ENCODE results near the gene FRY. TPM values are rescaled to one million over a fixed set of nuclear protein-coding genes. Genes with fewer than 3 reads are reported as not detected.

Gene FRY
- polyA plus RNA-seq, 10 donors = 36.0 to 56.3 (median 45.9) TPM

DNA sequence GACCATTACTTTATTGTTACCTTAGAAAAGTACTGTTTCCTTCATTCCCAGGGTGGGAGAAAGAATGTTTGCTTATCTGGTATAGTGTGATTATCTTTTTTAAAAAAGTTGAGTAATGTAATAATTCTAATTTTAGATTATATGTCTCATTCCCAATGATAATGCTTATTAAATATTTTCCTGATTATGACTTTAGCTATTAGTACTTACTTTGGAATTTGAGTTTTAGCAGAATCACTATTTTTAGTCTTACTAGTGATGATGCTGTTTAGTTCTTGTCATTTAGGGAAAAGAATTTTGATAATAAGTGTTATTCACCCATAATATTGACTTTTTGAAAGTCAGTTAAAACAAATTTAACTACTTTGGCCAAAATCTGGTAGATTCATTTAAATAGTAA lies 95.2 kb downstream of the FRY start:
- DNase-seq = no peak

- no peak for DNase-seq
These were observed 96.1 kb downstream of the FRY start for GRCh38 chr13:32127691-32128090.

DNA sequence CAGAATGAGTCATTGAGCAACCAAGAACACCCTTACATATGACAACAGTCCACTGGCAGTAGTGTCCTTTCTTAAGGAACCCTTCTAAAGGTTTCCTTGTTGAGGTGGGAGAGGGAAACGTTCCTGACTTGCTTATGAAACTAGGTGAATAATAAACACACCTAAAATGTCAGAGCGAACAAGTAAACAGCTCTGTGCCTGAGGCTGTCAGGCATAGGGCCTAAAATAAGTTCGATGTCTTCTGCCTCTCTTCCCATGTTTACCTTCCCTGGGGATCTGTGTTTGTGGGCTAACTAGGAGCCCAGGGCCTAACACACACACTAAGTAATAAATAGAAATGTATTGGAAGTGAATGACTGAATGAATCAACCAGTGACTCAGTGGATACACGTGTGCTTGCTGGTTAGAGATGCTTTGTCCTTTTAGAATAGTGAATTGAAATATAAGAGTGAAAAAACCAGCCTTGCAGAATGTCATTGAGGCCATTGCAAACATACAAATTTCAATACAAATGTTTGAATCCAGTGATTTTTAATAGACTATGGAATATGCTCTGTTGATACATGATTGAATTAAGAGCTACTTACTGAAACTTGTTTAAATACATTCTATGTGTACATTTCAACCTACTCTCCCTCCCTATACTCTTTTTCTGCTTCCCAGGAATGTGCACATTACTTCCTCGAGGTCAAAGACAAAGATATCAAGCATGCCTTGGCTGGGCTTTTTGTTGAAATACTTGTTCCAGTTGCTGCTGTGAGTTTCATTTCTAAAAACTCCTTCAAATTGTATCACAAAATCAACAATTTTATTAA lies 102.9 kb downstream of the FRY start:
- DNase-seq = no peak

- DNase-seq = no peak
These were observed 103.4 kb downstream of the FRY start for GRCh38 chr13:32135056-32135390.

DNA sequence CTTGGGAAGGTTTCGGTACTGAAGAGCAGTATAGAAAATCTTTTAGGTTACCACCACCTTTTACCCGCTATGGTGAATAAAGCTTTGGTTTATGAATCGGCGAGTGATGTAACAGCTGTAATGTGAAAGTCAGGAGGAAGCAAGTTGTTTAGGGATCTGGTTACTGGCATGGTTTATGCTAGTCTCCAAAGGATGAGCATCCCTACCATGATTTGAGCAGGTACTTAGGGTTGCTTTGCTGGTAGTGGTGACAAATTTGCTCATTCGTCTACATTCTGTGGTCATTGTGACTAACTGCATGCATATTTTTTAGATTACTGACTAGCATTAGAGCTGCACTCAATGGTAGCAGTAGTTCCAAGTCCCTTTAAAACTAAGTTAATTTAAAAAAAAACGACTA lies 104.1 kb downstream of the FRY start:
- peak in 1 of 3 donors; percentile 63 for DNase-seq

DNA sequence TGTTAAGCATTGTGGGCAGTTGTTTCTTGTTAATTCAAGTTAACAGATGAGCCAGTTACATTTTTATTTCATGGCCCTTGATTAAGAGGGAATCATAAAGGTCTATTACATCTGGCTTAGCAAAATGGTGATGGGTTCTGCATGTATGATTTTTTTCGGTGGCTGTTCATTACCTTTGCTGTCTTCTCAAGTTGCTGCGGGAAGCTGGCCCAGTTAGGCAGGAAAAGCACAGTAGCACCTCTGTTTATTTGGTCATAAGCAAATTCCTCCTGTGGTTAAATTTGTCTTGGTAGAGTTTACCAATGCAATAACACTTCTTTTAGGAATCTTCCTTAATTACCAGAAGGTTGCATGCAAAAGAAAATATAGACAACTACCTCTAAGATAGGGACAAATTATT lies 104.5 kb downstream of the FRY start:
- DNase-seq = no peak

DNA sequence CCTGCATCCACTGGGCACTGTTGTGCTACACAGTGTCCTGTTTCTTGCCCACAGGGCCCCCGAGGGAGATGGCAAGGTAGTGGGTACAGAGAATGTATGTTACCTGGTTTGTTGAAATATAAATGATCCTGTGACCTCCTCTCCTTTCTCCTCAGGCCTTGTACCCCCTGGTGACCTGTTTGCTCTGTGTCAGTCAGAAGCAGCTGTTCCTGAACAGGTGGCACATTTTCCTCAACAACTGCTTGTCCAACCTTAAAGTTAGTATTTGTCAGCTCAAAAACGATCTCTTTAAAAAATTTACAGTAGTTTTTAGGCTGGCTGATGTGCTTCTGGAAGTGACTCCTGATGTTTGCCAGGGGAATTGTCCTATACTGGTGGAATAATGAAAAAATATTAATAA lies 105.1 kb downstream of the FRY start:
- DNase-seq = no peak

GRCh38 chr13:32139251-32139650 lies 107.7 kb downstream of the FRY start:
- no peak for DNase-seq

DNA sequence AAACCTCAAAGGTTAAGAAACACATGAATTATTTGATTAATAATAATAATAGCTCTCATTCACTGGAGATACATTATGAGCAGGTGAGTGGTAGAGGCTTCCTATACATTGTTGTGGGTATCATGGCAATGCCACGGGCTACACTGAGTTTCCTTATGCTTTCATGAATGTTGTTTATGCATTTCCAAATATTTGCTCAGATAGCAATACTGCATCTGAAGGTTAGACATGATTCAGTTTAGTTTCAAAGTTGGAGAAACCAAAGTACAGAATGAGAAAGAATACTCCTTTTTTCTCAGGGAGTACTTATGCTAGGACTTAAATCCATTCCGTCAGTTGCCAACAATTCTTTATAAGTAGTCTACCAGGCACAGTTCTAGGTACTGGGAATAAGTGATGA lies 108.5 kb downstream of the FRY start:
- no peak for DNase-seq

DNA sequence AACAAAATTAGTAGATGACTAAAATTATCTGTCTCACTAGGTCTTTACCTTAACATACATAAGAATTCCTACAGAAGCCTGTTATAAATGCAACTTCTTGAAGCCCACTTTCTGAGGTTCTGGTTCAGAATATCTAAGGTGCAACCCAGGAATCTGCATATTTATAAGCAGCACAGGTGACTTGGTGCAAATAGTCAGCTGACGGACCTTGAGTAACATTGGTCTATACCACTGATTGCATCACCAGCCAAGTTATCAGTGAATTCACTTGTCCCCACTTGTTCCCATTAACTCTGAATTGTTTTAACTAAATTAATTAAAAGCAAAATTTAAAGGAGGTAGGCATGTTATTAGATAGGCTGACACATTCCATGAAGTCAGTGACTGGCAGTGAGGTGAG lies 109.9 kb downstream of the FRY start:
- no peak for DNase-seq

DNA sequence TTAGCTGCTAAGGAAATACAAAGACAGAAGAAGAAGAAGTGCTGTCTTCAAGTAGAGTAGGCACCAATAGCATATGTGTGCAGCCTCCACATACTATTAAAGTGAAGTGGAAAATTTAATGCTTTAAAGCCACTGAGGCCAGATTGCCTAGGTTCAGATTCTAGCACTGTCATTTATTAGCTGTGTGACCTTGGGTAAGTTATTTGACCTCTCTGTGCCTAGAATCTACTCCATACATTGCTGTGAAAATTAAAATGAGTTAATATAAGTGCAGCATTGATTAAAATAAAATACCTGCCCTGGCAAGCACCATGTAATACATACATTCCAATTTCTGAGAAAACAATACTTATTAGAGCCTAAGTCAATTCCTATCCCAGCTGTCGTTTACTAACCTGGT lies 110.5 kb downstream of the FRY start:
- DNase-seq = no peak

DNA sequence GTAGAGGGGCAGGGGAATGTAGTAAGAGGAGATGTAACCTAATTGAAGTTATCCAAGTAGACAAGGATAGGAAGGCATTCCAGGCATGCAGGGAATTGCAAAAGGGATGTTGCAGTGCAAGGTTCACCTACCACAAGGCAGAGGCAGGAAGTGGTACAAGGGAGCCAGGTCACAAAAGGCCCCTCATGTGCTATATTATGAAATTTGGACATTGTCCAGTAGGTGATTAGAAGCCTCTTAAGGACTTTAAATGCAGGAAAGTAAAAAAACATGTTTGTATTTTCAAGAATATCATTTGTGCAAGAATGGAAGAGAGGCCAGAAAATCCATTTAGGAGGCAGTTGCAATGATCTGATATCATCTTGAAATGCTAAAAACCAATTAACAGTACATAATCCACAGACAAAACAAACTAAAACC lies 111.4 kb downstream of the FRY start:
- DNase-seq = no peak

DNA sequence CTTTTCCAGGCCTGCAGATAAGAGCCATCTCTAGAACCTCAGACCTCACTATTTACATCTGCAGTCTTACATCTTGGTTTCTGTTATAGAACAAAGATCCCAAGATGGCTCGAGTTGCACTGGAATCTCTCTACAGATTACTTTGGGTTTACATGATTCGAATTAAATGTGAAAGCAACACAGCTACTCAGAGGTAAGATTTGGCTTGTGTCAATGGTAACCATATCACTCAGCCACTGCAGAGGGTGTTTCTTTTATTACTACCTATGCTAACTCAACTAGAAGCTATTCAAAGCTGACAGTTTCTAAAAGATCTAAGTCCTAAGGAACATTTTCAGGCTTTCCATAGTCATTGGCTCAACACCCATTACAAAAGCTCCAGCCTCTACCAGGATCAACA lies 115.6 kb downstream of the FRY start:
- DNase-seq = no peak

- DNase-seq = no peak
These were observed 116.4 kb downstream of the FRY start for GRCh38 chr13:32147976-32148375.

- no peak for DNase-seq
These were observed 118.7 kb downstream of the FRY start for GRCh38 chr13:32150239-32150638.

- DNase-seq = peak in 2 of 3 donors; percentile 72 to 80
These were observed 119.2 kb downstream of the FRY start for GRCh38 chr13:32150794-32151193.

GRCh38 chr13:32151240-32151639 lies 119.7 kb downstream of the FRY start:
- DNase-seq = no peak

GRCh38 chr13:32153056-32153455 lies 121.5 kb downstream of the FRY start:
- no peak for DNase-seq

DNA sequence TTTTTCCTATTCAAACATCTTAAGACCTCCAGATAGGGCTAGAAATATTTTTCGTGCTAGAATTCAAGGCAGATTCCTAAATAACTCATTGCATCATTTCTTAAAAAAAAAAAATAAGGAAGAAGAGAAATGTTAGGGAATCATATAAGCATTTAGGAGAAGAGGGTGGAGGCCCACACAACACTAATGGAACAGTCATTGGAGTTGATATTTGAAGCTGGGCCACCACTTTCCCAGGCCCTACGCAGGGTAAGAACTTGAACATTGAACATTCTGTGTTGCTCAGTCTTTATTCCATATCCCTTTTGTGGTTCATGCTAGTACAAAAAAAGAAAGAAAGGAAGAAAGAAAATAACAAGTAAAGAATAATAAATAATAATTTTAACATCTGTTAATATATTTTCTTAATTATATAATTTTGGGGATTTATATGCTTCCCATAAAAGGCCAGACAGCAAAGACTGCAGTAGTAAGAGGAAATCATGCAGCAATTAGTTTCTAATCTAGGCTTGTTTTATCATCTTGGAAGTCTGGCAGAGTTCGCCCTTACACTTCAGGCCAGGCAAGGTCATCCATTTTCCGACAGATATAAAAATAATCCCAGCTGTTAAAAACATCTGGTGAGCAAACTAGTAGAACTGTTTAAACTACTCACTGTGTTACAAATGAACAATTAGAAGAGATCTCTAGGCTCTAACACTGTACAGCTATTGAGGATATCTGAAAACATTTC lies 127.7 kb downstream of the FRY start:
- DNase-seq = peak in 2 of 3 donors; percentile 39 to 60

DNA sequence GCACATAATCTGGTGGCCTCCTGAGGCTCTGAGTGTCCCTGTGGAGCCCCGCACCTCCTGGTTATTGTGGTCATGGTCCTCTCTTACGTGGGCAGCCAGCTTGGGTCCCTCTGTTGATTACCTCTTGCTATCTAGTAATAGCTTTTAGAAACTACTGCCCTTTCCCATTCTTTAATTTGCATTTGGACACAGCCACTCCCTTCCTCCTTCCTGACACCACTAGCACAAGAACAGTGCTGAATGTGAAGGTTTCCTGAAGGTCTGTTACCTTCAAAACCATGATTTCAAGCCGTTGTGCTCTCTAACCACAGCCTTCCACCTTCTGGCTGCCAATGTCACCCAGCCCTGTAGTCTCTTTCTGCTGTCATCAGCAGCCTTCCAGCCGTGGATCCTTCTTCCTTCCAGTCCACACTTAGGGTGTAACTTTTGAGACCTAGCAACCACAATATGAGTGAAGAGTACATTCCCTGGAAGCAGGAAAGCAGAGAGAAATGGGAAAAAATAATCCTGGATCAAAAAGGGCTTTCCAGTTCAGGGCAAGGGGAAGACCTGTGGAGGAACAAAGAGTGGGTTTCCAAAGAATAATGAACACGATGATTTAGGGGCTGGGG lies 130.9 kb downstream of the FRY start:
- DNase-seq = no peak

DNA sequence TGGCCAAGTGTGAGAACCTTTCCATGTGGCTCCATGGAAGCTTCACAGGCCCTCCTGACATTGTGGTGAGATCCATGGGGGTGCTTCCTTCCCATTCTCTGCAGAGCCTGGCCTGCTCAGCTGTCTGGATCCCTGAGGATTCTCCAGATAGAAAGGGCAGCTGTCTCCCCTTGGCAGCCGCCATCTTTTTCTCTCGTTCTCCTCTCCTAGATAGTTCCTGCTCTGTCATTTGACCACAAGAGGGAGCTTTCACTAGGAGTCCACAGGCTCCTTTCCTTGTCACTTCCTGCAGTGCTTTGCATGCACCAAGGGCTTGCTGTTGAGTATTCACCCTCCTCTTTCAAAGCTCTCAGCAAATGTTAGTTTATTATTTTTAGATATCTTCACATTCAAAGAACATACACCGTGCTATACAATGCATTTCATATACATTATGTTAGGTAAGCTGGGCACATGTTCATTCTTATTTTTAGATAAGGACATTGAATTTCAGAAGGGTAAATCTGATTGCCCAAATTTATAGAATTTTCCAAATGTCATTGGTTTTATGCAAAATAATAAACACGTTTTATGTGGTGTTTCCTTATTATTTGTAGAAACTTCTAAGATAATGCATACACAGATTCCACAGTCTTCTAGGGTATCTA lies 133.2 kb downstream of the FRY start:
- DNase-seq = peak; percentile 36 to 59 (median 54)

DNA sequence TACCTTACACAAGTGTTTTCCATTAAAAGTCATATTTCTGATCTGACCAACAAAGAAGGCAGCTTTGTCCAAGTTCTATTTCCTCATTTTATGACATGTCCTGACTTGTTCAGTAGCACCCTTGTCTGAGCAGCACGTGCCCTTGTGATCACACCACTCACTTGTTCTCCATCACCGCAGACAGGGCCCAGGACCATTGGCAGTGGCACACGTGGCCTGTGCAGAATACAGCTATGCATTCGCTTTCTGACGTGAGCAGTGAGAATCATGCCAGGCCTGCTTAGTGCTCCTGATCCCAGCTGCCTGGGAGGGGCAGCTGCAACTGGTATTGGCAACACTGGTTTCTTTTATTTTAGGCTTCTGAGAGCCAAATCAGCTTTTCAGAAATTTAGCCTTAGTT lies 134.2 kb downstream of the FRY start:
- DNase-seq = peak; percentile 60 to 75 (median 69)

DNA sequence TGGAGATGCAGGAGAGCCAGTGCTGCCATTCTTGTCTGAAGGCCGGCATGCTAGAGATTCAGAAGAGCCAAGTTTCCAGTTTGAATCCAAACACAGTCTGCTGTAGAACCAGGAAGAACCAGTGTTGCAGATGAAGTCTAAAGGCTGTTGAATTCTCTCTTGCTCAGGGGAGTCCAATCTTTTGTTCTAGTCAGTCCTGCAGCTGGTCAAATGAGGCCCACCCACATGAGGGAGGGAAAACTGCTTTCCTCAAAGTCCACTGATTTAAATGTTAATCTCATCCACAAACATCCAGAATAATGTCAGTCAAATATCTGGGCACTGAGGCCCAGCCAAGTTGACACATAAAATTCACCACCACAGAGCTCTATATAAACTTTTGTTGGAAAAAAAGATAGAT lies 136.6 kb downstream of the FRY start:
- DNase-seq = peak in 1 of 3 donors; percentile 26
